ENCODE data around the gene HRH1.

The HRH1 gene

DNA sequence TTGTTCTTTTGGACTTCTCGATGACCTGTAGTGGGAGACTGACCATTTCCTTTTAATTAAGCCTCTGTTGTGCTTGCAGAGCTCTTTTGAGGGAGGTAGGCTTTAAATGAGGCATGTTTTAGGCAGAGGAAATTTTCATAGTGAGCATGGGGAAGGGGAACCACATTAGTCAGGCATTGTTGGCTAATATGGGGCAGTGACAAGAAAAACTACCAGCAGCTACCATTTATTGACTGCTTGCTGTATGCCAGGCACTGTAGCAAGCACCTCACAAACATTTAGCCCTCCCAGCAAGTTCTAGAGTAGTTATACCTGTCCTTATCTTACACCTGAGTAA lies 128.8 kb downstream of the HRH1 start:
- DNase-seq (ENCODE audit: low read depth), result no peak

DNA sequence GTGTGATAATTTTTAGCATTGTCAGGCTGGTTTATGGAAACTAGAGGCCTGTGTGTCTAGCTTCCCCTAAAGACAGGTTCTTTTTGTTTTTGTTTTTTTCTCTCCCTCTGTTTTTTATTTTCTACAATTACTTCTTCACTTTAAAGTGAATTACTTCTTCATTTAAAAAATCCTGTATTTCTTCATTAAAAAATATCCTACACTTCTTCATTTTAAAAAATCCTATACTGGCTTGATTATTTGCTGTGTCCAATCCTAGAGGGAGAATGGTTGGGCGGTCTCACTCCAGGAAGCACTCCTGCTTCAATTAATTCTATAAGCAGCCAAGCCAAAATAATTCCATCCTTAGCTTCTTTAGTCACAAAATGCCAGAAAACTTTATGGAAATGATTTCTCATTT lies 129.7 kb downstream of the HRH1 start:
- DNase-seq (ENCODE audit: low read depth), result no peak

DNA sequence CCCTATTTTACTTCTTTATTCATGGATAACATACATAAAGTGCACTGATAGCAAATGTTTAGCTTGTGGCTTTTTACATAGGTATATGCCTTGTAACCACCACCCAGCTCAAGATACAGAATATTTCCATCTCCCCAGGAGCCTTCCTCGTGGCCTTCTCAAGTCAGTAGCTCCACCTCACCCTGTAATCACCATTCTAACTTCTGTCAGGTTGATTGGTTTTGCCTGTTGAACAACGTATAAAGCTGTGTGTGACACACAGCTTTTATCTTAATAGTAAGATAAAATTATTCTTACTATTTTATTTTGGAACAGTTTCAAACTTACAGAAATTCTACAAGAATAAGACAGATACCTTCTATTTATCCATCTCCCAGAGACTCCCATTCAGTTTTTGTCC lies 131.2 kb downstream of the HRH1 start:
- DNase-seq (ENCODE audit: low read depth), result no peak

DNA sequence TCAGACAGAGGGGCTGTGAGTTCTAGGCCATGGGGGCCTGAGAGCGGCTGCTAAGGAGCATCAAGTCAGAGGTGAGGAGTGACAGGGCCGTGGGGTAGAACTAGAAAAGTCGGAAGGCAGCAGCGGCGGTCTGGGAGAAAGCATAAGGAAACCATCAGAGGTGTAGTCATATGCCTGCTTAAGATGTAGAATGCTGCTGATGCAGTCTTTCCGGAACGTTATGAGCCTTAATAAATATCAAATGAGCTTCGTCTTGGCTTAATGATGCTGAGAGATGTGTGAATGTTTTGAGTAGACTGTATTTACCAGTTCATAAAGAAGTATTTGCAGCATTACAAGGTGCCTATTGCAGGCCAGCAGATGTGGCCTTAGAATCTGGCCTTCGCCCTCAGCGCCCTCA lies 133.1 kb downstream of the HRH1 start:
- DNase-seq (ENCODE audit: low read depth), result no peak

DNA sequence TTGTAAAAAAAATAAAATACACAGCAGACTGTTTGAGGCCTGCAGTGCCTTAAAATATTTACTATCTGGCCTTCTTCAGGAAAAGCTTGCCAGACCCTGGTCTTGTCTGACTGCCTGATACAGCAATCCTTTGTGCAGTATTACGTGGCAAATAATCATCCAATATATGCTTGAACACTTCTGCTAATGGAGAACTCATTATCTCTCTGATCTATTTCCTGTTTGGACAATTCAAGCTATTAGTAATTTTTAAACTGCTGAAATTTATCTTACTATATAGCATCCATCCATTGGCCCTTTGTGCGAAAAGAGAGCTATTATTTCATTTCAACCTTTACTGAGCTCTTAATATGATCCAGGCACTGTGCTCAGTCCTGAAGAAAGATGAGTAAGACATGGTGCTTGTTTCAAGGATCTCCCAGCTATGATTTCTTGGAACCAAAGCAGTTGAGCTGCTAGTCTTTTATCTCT lies 133.8 kb downstream of the HRH1 start:
- DNase-seq (ENCODE audit: low read depth), result no peak

DNA sequence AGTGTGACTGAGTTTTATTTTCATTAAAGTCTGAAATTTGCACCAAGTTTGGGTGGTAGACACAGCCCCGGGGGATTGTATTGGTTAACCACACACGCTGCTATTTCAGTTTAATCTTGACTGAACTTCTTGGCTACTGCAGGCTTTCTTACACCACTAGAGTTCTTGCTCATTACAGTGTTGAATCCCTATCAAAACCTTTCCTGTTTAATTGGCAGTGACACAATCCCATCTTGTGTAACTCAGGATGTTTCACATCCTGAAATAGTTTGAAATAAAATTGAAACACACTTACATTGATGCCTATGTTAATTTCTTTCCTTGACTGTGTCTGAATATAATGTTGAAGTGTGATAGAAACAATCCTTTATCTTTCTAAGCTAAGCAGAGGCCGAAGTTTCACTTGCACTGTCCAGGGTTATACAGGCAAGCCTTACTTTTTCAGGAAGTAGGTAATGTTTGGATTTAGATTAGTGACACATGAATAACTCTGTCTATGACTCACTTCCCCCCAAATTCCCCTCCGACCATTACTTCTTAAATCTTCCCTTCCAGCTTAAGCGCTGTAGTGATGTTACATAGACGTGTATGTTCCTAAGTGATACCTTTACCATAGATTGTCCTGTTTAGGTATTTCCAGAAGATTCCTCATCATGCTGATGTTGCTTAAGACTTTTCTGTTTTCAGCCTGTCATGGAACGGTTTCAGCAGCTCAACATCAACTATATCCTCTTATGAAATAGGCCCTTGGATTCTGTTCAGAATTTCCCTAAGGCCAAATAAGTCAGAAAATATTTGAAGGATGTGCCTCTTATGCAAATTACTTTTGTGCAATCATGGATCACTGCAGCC lies 134.7 kb downstream of the HRH1 start:
- DNase-seq (ENCODE audit: low read depth), result peak; percentile 97

DNA sequence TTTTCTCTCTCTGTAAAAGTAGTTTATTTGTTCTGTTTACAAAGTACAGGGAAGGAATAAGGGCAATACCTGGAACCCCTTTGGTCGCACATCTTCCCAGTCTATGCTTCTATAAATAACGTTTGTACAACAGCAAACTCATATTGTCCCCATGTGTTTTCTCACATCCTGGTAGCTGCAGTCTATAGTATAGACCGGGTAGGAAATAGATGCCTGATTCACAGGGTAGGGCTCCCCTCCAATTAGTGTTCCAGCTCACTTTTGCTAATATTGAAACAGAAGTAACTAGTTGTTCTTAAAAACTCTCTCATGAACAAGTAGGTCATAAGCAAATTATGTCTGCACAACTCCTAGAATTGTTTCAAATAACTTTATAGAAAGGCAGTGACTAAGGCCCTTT lies 135.6 kb downstream of the HRH1 start:
- no peak for DNase-seq (ENCODE audit: low read depth)

DNA sequence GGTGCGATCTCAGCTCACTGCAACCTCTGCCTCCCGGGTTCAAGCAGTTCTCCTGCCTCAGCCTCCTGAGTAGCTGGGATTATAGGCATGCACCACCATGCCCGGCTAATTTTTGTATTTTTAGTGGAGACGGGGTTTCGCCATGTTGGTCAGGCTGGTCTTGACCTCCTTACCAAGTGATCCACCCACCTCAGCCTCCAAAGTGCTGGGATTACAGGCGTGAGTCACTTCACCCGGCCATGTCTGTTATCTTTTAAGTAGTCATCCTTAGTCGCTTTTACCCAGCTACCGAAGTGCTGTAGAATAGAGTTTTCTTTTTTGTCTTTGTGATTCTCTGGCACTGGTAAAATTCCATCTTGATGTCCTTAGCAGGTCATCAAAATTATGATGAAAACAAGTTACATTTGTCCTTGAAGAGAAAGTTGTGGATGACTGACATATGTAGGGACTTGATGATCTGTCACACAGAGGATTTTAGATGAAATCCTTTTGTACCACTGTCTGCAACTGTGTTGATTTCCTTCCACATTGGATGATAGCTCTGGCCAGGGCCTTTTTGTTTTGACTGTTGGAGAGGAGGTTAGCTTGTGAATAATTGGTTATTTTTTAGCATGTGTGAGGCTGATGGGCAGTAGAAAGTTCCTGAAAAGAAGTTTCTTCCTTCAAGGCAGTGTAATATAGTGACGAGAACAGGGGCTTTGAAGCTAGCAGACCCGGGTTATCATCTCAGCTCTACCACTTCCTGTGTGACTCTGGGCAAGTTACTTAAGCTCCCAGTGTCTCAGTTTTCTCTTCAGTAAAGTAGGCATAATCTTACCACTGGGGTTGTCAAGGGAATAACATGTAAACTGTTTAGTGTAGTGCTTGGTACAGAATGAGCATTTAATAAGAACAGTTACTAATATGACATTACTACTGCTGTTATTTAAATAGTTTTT lies 136.7 kb downstream of the HRH1 start:
- DNase-seq (ENCODE audit: low read depth), result peak; percentile 35

DNA sequence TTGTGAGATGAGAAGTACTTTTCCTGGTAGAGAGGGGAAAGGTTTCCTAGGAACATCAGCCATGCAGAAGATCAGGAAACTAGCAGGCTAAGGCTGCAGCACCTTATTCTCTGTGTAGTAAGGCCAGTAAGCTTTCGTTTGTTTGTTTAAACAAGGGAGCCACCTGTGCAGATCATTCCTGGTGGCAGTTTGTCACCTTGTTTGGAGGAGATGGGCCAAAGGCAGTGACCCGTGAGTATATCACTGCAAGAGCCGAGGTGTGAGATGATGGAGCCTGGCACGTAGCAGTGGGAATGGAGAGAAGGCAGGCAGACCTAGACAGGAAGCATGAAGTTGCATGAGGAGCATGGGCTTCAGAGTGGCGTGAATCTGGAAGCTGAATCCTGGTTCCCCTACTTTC lies 137.5 kb downstream of the HRH1 start:
- no peak for DNase-seq (ENCODE audit: low read depth)

DNA sequence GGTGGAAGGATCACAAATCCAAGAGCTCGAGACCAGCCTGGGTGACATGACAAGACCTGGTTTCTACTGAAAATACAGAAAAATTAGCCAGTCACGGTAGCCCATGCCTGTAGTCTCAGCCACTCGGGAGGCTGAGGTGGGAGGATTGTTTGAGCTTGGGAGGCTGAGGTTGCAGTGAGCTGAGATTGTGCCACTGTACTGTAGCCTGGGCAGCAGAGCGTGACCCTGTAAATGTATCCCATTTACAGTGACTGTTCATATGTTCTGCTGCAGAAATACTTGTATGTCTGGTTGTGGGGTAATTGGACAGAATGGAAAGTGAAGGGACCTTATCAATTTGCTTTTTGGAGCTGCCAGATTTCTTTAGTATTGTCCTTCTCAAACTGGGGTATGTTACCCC lies 142.8 kb downstream of the HRH1 start:
- DNase-seq (ENCODE audit: low read depth), result no peak

DNA sequence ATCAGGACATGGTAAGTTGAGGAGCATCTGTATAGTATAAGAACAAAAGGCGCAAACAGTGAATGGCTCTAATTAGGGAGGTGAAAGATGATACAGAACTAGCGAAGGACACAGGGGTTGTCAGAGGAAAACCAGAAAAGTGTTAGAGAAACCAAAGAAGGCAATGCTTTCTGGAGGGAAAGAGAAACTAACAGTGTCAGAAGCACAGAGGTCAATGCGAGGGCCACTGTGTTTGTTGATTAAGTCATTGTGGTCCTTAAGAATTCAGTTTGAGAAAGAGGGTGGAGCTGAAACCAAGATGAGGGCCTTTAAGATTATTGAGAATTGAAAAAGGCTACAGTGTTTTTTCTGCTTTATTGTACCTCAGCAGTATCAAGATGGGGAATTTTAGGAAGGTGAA lies 146.7 kb downstream of the HRH1 start:
- DNase-seq (ENCODE audit: low read depth), result no peak

DNA sequence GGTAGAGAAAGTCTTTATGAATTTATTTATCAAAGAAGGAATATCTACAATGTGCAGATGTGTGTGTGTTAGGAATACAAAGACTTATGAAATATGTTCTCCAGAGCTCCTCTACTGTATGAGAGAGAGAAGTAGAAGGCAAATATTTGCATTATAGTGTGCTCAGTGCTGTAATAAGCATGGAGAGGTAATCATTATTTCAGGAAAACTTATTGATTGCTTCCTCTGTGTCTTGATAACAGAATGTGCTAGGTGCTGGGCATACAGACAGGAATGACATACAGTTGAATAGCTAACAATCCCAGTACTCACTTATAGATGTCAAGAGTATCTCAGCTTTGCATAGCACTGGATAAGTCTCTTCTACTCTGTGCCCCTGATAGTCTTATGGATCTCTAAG lies 148.2 kb downstream of the HRH1 start:
- no peak for DNase-seq (ENCODE audit: low read depth)

DNA sequence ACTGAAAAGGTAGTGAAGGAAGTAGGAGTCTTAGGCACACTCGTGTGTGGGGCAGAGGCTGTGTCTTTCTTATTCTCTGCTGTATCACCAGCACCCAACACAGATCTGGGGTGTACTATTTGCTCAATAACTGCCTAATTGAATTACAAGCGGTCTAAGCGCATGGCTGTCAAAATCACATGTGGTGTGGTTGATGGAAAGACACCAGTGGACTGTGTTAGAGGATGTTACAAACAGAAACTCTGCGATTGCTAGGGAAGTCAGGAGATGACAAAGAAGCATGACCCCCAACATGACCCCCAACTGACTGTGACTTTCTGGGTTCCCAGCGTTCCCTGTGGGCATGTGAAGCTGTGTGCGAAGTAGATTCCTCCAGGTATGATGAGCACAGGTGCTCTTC lies 149.9 kb downstream of the HRH1 start:
- DNase-seq (ENCODE audit: low read depth), result no peak

DNA sequence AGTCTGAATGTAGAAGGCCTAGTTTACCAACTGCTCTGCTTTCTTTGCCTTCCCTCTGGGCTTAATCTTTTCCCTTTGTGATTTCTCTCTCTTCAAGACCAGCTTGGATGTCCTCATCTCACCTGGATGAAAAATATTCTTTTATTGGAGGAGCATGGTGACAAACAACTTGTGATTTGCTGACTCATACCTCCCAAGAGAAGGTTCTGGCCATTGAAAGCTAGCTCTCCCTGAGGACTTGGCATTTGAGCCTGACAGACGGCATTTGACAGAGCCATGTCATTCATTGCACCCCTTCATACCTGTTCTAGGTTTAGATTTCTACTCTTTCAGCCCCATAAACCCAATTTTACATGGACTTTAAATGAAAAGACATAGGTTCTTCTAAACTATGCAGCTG lies 151.2 kb downstream of the HRH1 start:
- DNase-seq (ENCODE audit: low read depth), result no peak

DNA sequence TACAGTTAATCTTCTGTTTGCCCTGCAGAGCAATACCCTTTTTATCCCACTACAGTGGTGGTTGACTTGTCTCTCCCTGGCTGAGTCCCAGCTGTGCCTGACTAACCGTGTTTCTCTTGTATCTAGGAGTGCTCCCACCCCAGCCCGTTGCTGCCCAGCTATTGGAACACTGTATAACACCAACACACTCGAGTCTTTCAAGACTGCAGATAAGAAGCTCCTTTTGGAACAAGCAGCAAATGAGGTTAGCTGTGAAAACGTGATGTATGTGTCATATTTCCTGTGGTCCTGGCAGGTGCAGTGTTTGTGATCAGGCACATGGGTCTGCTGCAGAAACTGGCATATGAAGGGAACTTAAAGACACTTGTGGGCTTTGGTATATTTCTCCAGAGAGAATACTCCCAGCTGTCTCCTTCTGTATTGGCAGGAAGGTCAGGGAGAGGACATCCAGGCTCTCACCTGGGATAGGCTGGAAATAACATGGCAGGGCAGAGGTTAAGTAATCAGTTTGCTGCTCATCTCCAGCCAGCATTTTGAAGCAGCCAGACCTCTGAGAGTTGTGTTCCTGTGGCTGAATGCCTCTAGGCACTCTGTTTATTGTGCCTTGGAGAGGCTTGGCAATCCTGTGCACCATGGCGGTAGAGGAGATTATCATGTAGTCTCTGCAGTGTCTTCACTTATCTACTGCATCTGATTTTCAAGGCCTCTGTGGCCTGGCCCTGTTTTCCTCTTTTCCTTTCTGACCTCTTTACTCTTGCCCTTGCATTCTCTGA lies 152.7 kb downstream of the HRH1 start:
- DNase-seq (ENCODE audit: low read depth), result no peak

DNA sequence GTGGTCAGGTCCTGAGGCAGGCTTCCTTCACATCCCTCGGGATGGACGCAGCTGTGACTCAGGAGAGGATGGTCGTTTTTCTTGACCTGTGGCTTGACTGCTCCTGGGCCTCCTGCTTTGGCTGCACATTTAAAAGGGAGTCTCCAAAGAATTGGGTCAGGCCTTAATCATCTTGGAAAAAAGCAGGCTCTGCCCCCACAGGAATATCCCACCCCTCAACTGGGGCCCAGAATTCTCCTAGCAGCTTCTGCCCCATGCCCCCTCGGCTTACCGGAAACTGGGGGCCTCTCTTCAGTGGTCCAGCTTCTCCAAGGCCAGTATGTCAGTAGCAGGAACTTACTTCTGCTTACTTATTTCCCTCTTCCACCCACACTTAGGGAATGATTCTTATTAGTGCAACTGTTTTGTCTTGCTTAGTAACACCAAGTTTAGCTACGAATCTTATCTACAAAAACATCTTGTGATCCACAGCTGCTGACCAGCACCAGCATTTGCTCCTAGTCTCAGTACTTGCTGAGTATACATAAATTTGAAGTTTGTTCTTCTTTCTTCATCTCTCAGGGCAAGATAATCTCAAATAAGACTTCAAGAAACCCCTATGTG lies 153.6 kb downstream of the HRH1 start:
- DNase-seq (ENCODE audit: low read depth), result no peak

DNA sequence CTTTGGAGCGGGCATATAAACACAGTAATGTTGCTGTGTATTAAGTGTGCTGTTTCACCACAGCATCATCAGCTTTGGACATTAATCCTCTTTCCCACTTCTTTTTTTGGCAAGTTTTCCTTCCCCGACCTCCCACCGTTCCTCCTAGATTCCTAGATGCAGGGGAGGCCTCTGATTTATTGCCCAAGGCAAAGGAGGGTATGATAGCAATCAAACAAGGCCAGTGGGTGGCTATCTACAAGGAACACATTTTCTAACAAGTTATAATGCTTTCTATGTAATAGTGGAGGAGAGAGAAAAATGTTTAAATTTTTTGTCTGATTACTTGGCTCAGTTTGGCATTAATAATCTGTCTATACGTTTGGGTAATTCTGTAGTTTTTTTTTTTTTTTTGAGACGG lies 156.0 kb downstream of the HRH1 start:
- DNase-seq (ENCODE audit: low read depth), result no peak

DNA sequence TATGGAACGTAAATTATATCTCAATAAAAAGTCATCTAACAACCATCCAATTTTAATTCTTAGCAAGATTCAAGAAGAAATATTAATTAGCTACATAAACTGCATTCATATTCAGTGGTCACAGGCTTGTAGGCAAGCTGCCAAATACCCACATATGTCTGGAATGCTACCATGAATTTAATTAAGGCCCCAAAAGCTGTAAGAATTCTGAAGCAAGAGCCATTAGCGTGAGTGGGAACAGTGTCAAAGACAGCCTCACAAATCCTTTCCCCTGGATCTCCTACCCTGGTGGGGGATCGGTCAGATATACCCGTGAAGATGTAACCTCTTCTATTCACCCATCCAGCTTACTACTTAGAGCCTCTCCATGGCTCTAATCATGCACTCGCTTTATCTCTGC lies 157.9 kb downstream of the HRH1 start:
- DNase-seq (ENCODE audit: low read depth), result no peak
